Measurements from ENCODE around the gene BMAL1. TPM values are rescaled to one million over a fixed set of nuclear protein-coding genes. Genes with fewer than 3 reads are reported as not detected.

Gene BMAL1
- polyA plus RNA-seq, 1 donor (not counting 4 experiments of a cell fraction or from before 2014, with no cell fraction given), result 27.5 TPM

DNA sequence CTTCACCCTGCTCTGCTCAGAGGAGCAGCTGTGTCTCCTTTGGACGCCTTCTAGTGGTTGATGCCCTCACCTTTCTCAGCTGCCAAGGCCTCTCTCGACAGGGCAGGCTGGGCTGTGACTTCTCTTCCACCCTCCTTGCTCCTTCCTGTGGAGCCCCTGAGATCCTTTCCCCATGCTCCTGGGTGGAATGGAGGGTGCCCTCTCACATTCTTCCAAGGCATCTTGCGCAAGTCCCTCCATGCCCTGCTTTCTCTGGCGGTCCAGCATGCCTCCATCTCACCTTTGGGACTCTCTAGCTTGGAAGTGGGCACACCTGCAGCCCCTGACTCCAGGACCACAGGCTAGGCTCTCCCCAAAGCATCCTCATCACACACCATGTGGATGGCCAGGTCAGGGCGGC lies 68.9 kb downstream of the BMAL1 start:
- no peak for DNase-seq (ENCODE audit: low read depth, low spot score)
- Histone ChIP-seq H4K20me1 (ENCODE audit: control insufficient read depth, extremely low read depth, insufficient read depth, low read length) (peaks cover 3% of the 10 kb centered on the region), H3K9ac (ENCODE audit: control insufficient read depth, extremely low read depth, insufficient read depth, low read length) (no peak overlapping the region), H3K9me1 (ENCODE audit: control insufficient read depth, extremely low read depth, insufficient read depth, low read length) (no peaks in the 10 kb centered on the region), H3K27ac (ENCODE audit: control insufficient read depth, insufficient read depth, low read length) (no peak overlapping the region), H3K79me2 (ENCODE audit: control insufficient read depth, insufficient read depth, low read length) (peaks cover 3% of the 10 kb centered on the region), H3K4me1 (ENCODE audit: control insufficient read depth, extremely low read depth, insufficient read depth, low read length) (peaks cover 4% of the 10 kb centered on the region), H3K9me3 (ENCODE audit: control insufficient read depth, low read depth, low read length) (no peaks in the 10 kb centered on the region), H3K36me3 (ENCODE audit: control insufficient read depth in 2 of 2, extremely low read depth in 1 of 2, insufficient read depth in 2 of 2, low read length in 2 of 2) (peaks cover 0 to 24% of the 10 kb centered on the region in 2 experiments), H3K27me3 (ENCODE audit: control insufficient read depth, extremely low read depth, insufficient read depth, low read length) (no peaks in the 10 kb centered on the region), H3K4me2 (ENCODE audit: control insufficient read depth, extremely low read depth, insufficient read depth, low read depth, low read length) (no peak overlapping the region), H3K4me3 (ENCODE audit: control insufficient read depth in 2 of 3, extremely low read depth in 1 of 3, insufficient read depth in 2 of 3, low read depth in 1 of 3, low read length in 3 of 3) (no peak overlapping the region), H2AFZ (ENCODE audit: control insufficient read depth, low read length) (no peak overlapping the region)
- FAIRE-seq, result no peak
- TF ChIP-seq, protein P1, sequence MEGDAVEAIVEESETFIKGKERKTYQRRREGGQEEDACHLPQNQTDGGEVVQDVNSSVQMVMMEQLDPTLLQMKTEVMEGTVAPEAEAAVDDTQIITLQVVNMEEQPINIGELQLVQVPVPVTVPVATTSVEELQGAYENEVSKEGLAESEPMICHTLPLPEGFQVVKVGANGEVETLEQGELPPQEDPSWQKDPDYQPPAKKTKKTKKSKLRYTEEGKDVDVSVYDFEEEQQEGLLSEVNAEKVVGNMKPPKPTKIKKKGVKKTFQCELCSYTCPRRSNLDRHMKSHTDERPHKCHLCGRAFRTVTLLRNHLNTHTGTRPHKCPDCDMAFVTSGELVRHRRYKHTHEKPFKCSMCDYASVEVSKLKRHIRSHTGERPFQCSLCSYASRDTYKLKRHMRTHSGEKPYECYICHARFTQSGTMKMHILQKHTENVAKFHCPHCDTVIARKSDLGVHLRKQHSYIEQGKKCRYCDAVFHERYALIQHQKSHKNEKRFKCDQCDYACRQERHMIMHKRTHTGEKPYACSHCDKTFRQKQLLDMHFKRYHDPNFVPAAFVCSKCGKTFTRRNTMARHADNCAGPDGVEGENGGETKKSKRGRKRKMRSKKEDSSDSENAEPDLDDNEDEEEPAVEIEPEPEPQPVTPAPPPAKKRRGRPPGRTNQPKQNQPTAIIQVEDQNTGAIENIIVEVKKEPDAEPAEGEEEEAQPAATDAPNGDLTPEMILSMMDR (optimal IDR thresholded peaks at IDR 0.05 in 1 of 3, IDR thresholded peaks at IDR 0.05 in 1 of 3, conservative IDR thresholded peaks at IDR 0.05 in 1 of 3; ENCODE audit: extremely low read depth in 1 of 3, insufficient read depth in 2 of 3, low read length in 3 of 3), result no peak
- no peak for TF ChIP-seq EZH2 (IDR thresholded peaks at IDR 0.05; ENCODE audit: low read length)
- dilution Hi-C loops (cut with MboI; ENCODE audit: extremely low pct_ligation_motif_present, low sequenced_read_pairs), result no loop called here

DNA sequence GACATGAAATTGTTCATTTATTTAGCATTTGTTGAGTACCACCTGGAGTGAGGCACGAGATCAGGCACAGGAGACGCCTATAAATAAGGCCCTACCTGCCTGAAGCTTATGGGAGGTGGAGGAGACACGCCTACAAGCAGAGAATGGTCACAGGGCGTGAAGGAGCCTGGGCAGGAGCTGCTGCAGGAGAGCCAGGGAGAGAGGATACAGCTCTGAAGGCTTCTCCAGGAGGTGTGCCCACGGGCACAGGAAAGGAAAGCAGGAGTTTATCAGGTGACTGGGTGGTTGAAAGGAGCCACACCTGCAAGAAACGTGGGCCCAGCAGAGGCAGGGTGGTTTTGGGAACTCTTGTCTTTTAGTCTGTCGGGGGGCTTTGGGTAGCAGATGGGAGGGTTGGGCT lies 70.3 kb downstream of the BMAL1 start:
- H3K27ac ChIP-seq (ENCODE audit: control insufficient read depth, insufficient read depth, low read length), result no peak overlapping the region
- no peak overlapping the region for H3K4me3 ChIP-seq (ENCODE audit: control insufficient read depth in 2 of 3, extremely low read depth in 1 of 3, insufficient read depth in 2 of 3, low read depth in 1 of 3, low read length in 3 of 3)
- H3K27me3 ChIP-seq (ENCODE audit: control insufficient read depth, extremely low read depth, insufficient read depth, low read length), result no peaks in the 10 kb centered on the region
- peaks cover 4 to 19% of the 10 kb centered on the region in 2 experiments for H3K36me3 ChIP-seq (ENCODE audit: control insufficient read depth in 2 of 2, extremely low read depth in 1 of 2, insufficient read depth in 2 of 2, low read length in 2 of 2)
- H3K4me1 ChIP-seq (ENCODE audit: control insufficient read depth, extremely low read depth, insufficient read depth, low read length), result peaks cover 4% of the 10 kb centered on the region
- peaks cover 3% of the 10 kb centered on the region for H4K20me1 ChIP-seq (ENCODE audit: control insufficient read depth, extremely low read depth, insufficient read depth, low read length)
- FAIRE-seq (no peak), DNase-seq (ENCODE audit: low read depth, low spot score) (no peak)
- no peak overlapping the region for H3K4me2 ChIP-seq (ENCODE audit: control insufficient read depth, extremely low read depth, insufficient read depth, low read depth, low read length)
- no peak overlapping the region for H2AFZ ChIP-seq (ENCODE audit: control insufficient read depth, low read length)
- dilution Hi-C loops (cut with MboI; ENCODE audit: extremely low pct_ligation_motif_present, low sequenced_read_pairs), result no loop called here
- H3K9me1 ChIP-seq (ENCODE audit: control insufficient read depth, extremely low read depth, insufficient read depth, low read length), result no peaks in the 10 kb centered on the region
- H3K79me2 ChIP-seq (ENCODE audit: control insufficient read depth, insufficient read depth, low read length), result peaks cover 3% of the 10 kb centered on the region
- no peak for TF ChIP-seq EZH2 (IDR thresholded peaks at IDR 0.05; ENCODE audit: low read length)
- TF ChIP-seq, protein P1 (optimal IDR thresholded peaks at IDR 0.05 in 1 of 3, IDR thresholded peaks at IDR 0.05 in 1 of 3, conservative IDR thresholded peaks at IDR 0.05 in 1 of 3; ENCODE audit: extremely low read depth in 1 of 3, insufficient read depth in 2 of 3, low read length in 3 of 3), result no peak
- no peaks in the 10 kb centered on the region for H3K9me3 ChIP-seq (ENCODE audit: control insufficient read depth, low read depth, low read length)
- no peak overlapping the region for H3K9ac ChIP-seq (ENCODE audit: control insufficient read depth, extremely low read depth, insufficient read depth, low read length)

Data from keratinocyte (primary cell).